ENCODE measurements around the gene ADH1B.
"Not testable (repeated sequence)": the region's sequence is repeated elsewhere in the genome, so short reads cannot be mapped to it uniquely, and the experiment has no call there.

DNA sequence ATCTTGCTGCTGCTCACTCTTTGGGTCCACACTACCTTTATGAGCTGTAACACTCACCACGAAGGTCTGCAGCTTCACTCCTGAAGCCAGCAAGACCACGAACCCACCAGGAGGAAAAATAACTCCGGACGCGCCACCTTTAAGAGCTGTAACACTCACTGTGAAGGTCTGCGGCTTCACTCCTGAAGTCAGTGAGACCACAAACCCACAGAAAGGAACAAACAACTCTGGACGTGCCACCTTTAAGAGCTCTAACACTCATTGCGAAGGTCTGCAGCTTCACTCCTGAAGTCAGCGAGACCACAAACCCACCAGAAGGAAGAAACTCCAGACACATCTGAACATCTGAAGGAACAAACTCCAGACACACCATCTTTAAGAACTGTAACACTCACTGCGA lies 34.9 kb upstream of the ADH1B start:
- TF ChIP-seq, protein P1, sequence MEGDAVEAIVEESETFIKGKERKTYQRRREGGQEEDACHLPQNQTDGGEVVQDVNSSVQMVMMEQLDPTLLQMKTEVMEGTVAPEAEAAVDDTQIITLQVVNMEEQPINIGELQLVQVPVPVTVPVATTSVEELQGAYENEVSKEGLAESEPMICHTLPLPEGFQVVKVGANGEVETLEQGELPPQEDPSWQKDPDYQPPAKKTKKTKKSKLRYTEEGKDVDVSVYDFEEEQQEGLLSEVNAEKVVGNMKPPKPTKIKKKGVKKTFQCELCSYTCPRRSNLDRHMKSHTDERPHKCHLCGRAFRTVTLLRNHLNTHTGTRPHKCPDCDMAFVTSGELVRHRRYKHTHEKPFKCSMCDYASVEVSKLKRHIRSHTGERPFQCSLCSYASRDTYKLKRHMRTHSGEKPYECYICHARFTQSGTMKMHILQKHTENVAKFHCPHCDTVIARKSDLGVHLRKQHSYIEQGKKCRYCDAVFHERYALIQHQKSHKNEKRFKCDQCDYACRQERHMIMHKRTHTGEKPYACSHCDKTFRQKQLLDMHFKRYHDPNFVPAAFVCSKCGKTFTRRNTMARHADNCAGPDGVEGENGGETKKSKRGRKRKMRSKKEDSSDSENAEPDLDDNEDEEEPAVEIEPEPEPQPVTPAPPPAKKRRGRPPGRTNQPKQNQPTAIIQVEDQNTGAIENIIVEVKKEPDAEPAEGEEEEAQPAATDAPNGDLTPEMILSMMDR (conservative IDR thresholded peaks at IDR 0.05; ENCODE audit: low read depth in 2 of 2), result not testable (repeated sequence)
- TF ChIP-seq, protein P2, sequence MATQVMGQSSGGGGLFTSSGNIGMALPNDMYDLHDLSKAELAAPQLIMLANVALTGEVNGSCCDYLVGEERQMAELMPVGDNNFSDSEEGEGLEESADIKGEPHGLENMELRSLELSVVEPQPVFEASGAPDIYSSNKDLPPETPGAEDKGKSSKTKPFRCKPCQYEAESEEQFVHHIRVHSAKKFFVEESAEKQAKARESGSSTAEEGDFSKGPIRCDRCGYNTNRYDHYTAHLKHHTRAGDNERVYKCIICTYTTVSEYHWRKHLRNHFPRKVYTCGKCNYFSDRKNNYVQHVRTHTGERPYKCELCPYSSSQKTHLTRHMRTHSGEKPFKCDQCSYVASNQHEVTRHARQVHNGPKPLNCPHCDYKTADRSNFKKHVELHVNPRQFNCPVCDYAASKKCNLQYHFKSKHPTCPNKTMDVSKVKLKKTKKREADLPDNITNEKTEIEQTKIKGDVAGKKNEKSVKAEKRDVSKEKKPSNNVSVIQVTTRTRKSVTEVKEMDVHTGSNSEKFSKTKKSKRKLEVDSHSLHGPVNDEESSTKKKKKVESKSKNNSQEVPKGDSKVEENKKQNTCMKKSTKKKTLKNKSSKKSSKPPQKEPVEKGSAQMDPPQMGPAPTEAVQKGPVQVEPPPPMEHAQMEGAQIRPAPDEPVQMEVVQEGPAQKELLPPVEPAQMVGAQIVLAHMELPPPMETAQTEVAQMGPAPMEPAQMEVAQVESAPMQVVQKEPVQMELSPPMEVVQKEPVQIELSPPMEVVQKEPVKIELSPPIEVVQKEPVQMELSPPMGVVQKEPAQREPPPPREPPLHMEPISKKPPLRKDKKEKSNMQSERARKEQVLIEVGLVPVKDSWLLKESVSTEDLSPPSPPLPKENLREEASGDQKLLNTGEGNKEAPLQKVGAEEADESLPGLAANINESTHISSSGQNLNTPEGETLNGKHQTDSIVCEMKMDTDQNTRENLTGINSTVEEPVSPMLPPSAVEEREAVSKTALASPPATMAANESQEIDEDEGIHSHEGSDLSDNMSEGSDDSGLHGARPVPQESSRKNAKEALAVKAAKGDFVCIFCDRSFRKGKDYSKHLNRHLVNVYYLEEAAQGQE (IDR thresholded peaks at IDR 0.05; ENCODE audit: unreplicated experiment), result not testable (repeated sequence)
- not testable (repeated sequence) for TF ChIP-seq EZH2 (IDR thresholded peaks at IDR 0.05; ENCODE audit: low read depth, unreplicated experiment); CREB1 (CRISPR knock-in tag; IDR thresholded peaks at IDR 0.05; ENCODE audit: low read depth); POLR2AphosphoS5 (IDR thresholded peaks at IDR 0.05; ENCODE audit: low read depth); EZH2phosphoT487 (IDR thresholded peaks at IDR 0.05; ENCODE audit: unreplicated experiment); JUNB (IDR thresholded peaks at IDR 0.05; ENCODE audit: unreplicated experiment)
- TF ChIP-seq, protein P3, sequence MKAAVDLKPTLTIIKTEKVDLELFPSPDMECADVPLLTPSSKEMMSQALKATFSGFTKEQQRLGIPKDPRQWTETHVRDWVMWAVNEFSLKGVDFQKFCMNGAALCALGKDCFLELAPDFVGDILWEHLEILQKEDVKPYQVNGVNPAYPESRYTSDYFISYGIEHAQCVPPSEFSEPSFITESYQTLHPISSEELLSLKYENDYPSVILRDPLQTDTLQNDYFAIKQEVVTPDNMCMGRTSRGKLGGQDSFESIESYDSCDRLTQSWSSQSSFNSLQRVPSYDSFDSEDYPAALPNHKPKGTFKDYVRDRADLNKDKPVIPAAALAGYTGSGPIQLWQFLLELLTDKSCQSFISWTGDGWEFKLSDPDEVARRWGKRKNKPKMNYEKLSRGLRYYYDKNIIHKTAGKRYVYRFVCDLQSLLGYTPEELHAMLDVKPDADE (IDR thresholded peaks at IDR 0.05), result not testable (repeated sequence)
- TF ChIP-seq, protein P4, sequence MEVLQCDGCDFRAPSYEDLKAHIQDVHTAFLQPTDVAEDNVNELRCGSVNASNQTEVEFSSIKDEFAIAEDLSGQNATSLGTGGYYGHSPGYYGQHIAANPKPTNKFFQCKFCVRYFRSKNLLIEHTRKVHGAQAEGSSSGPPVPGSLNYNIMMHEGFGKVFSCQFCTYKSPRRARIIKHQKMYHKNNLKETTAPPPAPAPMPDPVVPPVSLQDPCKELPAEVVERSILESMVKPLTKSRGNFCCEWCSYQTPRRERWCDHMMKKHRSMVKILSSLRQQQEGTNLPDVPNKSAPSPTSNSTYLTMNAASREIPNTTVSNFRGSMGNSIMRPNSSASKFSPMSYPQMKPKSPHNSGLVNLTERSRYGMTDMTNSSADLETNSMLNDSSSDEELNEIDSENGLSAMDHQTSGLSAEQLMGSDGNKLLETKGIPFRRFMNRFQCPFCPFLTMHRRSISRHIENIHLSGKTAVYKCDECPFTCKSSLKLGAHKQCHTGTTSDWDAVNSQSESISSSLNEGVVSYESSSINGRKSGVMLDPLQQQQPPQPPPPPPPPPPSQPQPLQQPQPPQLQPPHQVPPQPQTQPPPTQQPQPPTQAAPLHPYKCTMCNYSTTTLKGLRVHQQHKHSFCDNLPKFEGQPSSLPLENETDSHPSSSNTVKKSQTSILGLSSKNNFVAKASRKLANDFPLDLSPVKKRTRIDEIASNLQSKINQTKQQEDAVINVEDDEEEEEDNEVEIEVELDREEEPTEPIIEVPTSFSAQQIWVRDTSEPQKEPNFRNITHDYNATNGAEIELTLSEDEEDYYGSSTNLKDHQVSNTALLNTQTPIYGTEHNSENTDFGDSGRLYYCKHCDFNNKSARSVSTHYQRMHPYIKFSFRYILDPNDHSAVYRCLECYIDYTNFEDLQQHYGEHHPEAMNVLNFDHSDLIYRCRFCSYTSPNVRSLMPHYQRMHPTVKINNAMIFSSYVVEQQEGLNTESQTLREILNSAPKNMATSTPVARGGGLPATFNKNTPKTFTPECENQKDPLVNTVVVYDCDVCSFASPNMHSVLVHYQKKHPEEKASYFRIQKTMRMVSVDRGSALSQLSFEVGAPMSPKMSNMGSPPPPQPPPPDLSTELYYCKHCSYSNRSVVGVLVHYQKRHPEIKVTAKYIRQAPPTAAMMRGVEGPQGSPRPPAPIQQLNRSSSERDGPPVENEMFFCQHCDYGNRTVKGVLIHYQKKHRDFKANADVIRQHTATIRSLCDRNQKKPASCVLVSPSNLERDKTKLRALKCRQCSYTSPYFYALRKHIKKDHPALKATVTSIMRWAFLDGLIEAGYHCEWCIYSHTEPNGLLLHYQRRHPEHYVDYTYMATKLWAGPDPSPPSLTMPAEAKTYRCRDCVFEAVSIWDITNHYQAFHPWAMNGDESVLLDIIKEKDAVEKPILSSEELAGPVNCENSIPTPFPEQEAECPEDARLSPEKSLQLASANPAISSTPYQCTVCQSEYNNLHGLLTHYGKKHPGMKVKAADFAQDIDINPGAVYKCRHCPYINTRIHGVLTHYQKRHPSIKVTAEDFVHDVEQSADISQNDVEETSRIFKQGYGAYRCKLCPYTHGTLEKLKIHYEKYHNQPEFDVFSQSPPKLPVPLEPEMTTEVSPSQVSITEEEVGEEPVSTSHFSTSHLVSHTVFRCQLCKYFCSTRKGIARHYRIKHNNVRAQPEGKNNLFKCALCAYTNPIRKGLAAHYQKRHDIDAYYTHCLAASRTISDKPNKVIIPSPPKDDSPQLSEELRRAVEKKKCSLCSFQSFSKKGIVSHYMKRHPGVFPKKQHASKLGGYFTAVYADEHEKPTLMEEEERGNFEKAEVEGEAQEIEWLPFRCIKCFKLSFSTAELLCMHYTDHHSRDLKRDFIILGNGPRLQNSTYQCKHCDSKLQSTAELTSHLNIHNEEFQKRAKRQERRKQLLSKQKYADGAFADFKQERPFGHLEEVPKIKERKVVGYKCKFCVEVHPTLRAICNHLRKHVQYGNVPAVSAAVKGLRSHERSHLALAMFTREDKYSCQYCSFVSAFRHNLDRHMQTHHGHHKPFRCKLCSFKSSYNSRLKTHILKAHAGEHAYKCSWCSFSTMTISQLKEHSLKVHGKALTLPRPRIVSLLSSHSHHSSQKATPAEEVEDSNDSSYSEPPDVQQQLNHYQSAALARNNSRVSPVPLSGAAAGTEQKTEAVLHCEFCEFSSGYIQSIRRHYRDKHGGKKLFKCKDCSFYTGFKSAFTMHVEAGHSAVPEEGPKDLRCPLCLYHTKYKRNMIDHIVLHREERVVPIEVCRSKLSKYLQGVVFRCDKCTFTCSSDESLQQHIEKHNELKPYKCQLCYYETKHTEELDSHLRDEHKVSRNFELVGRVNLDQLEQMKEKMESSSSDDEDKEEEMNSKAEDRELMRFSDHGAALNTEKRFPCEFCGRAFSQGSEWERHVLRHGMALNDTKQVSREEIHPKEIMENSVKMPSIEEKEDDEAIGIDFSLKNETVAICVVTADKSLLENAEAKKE (CRISPR knock-in tag; IDR thresholded peaks at IDR 0.05), result not testable (repeated sequence)

Measured in GM23338 (cell line).